Hematopoietic multipotent progenitor cell treated with erythropoietin and hydrocortisone succinate and interleukin-3 and kit ligand, for 6 days (in vitro differentiated cells): Measurements from ENCODE around the gene POLL.

Experiments used
- DNase-seq: peaks from one replicate; pipeline ENCODE4 v3.0.0-alpha.2; 2015

POLL gene

DNA sequence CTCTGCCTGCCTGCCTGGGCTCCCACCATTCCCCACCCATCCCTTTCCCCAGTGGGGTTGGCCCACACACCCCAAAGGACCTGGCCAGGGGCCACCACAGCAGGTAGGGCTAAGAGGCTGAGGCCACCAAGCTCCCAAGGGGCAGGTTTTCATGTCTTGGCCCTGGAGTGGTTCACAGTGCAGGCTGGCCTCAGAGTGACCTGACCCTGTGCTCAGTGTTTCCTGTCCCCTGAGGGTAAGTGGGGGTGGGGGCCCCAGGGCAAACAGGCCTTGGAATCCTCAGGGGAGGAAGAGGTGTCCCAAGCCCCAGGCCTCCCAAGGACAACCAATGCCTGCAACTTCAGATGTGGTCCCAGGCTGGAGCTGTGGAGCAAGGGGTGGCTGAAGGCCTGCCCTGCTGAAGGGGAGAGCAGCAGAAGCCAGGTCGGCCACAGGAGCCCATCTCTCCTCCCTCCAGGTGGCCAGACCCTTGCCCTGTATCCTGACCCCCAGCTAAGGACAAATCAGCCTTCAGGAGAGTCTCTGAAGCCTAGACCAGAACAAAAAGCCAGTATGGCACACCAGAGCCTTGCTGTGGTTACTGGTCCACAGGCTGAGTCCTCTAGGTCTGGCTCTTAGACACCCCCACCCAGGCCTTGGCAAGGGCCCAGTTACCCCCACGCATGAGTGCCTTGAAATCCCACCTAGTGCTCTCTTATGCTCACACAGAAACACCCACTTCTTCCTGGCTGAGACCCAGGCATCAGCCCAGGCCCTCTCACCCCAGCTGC, 27.6 kb downstream of the POLL start:
- no peak for DNase-seq

DNA sequence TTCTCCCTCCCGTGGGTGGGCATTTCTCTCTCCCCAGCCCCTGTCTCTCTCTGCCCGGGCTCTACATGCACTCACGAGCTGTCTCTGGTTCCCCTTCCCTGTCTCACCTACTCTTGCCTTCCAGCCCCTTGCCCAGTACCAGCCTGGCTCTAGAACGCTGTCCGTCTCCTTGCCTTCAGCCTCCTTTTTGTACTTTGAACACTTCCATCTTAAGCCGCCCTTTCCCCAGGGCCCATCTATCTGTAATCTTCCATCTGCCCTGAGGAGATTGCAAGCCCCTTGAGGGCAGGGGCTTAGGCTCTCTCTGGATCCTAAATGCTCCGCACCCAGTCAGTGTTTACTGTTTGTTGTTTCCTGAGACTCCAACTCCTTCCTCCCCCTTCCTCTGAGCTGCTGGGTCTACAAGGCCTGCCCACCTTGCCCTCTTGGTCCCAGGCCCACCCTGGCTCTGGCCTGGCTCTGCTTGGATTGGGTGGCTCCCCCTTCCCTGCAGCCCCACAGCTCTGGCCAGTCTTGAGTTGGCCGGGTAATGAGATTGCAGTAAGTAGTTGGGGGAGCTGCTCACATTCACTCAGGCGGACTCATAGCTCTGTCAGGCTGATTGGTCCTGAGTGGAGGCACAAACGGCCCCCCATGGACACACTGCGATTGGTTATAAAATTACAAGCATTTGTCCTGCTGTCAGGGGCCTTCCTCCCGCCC, 28.3 kb downstream of the POLL start:
- no peak for DNase-seq

DNA sequence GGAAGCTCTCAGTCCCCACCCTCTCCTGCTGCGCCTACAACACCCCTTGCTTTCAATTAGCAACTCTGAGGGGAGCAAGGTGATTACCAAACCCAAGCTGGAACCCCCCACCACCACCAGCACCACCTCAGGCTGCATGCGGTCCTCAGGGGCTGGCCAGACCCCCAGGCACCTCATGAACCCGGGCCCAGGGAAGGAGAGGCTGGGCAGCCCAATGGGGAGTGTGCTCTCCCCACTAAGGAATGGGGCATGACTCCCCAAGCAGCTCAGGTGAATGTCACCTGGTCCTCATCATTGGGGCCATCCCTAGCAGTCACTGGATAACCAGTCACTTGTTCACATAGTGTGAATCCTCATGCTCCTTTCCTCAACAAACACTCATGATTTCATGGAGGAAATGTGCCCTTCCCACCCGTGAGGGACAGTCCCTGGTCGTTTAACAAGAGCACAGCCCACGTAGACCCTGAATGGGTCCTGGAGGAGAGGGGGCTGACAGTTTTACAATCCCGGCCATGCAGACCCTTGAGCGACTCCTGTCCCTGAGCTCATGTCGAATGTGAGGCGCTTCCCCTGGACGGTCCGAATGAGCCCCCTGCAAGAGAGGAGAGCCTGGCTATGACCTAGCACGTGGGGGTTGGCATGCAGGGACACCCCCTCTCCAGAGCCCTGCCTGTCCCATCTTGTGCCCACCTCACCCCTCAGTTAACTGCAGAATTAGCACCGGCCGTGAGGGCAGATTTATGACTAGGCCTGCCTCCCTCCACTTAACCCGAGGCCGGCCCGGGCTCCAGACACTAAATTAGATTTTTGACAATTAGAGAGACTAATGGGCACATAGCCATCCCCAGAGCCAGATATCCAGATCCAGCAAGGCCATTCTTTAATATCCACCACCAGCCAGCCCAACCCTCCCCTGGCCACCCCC, 29.1 kb downstream of the POLL start:
- DNase-seq, result no peak

GRCh38 chr10:101558204-101558603, 29.9 kb downstream of the POLL start:
- DNase-seq, result peak; percentile 92

DNA sequence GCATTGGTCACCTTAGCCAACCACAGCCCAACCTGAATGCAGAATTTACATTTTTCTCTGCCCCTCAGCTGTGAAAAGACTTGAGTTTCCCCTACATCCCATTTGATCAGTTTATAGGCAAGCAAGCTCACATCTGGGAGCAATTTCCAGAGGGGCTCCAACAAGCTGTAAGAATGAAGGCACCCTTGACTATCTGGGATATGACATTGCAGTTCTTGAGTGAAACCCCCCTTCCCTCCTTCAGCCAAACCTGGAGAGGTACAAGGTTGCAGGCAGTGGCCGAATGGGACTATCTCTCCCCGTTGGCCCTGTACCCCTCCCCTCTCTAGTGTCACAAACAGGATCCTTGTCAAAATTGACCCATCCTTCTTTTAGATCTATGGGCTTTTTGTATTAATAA, 30.5 kb downstream of the POLL start:
- DNase-seq, result no peak

- DNase-seq, result peak; percentile 68
Measured at GRCh38 chr10:101552442-101552841, 35.6 kb downstream of the POLL start.

DNA sequence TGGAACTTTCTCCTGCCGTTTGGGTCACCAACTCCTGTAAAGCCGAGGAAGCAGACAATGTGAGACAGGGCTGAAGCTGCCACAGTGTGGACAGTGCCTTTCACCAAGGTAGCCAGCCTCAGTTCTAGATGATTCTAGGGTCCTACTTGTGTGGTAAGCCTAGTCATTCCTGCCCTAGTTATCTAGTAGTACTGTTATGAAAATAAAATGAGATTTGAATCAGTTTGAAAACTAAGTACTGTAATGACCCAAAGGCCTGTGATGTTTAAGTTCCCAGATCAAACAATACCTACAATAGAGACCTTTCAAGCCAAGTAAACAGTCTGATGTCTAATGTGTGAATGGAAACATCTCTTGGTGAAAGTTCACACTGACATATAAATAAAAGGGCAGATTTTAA, 37.1 kb downstream of the POLL start:
- no peak for DNase-seq

GRCh38 chr10:101545898-101546297, 42.2 kb downstream of the POLL start:
- DNase-seq, result peak; percentile 93

- no peak for DNase-seq
Measured at GRCh38 chr10:101538446-101538845, 49.6 kb downstream of the POLL start.

- DNase-seq, result peak; percentile 91
Measured at GRCh38 chr10:101536800-101537199, 51.3 kb downstream of the POLL start.

GRCh38 chr10:101535949-101536348, 52.1 kb downstream of the POLL start:
- DNase-seq, result peak; percentile 86

- no peak for DNase-seq
Measured at GRCh38 chr10:101529725-101530553, 58.1 kb downstream of the POLL start.

DNA sequence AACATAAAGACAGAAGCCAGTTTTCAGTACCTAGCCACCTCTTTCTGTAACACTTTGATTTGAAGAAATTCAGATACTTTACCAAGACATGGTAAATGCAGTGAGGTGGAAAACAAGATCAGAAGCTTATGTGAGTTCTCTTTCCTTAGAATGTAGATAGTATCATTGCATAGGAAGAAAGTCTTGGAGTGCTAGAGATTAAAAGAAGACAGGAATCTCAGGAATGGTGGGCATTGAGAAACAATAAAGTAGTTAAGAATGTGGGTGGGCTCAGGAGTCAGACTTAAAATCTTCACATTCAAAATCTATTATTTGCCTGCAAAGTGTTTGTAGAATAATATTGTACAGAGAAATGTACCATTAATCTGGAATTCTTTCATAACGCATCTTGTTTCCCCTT, 58.9 kb downstream of the POLL start:
- no peak for DNase-seq
